SK-N-SH treated with all-trans-retinoic acid at 6 μM for 48 hours (cell line): ENCODE measurements around the gene OR5A2.

Experiments used
- ATAC-seq: fragments of 200-7000 bp; cut with Tn5 transposase; 3 replicates; pipeline ENCODE4 v1.9.1; 2020; ENCODE audit warnings: mild to moderate bottlenecking, moderate library complexity
- ARNTL ChIP-seq: fragments of 450-650 bp; formaldehyde crosslinking; IDR thresholded peaks from 2 replicates; pipeline ENCODE4 v1.5.0; 2020; ENCODE audit warnings: low read depth, mild to moderate bottlenecking, moderate library complexity, borderline replicate concordance
- BACH2 ChIP-seq: fragments of 250-450 bp; sonication (Bioruptor Pico); IDR thresholded peaks from 2 replicates; pipeline ENCODE4 v1.9.0; 2021; ENCODE audit warnings: mild to moderate bottlenecking, borderline replicate concordance
- CSDC2 ChIP-seq: fragments of 250-450 bp; sonication (Bioruptor Pico); IDR thresholded peaks from 2 replicates; pipeline ENCODE4 v1.5.0; 2020; ENCODE audit warnings: mild to moderate bottlenecking, moderate library complexity
- ESRRG ChIP-seq: fragments of 250-450 bp; sonication (Bioruptor Pico); IDR thresholded peaks from 2 replicates; pipeline ENCODE4 v1.6.1; 2021; ENCODE audit warnings: mild to moderate bottlenecking
- ISL1 ChIP-seq: fragments of 250-450 bp; sonication (Bioruptor Pico); IDR thresholded peaks from 2 replicates; pipeline ENCODE4 v2.1.2; 2022; ENCODE audit warnings: mild to moderate bottlenecking, moderate library complexity
- OSR1 ChIP-seq: fragments of 250-450 bp; sonication (Bioruptor Pico); IDR thresholded peaks from 2 replicates; pipeline ENCODE4 v1.8.0; 2022; ENCODE audit warnings: moderate library complexity, mild to moderate bottlenecking, inconsistent platforms
- PPARA ChIP-seq: fragments of 250-450 bp; sonication (Bioruptor Pico); IDR thresholded peaks from 2 replicates; pipeline ENCODE4 v1.5.0; 2020; ENCODE audit warnings: mild to moderate bottlenecking, borderline replicate concordance
- RARB ChIP-seq: fragments of 250-450 bp; sonication (Bioruptor Pico); IDR thresholded peaks from 2 replicates; pipeline ENCODE4 v1.8.0; 2021; ENCODE audit warnings: mild to moderate bottlenecking, moderate library complexity
- SNAI2 ChIP-seq: fragments of 250-450 bp; sonication (Bioruptor Pico); IDR thresholded peaks from 2 replicates; pipeline ENCODE4 v1.5.0; 2020; ENCODE audit warnings: mild to moderate bottlenecking, moderate library complexity
- TCF4 ChIP-seq: fragments of 250-450 bp; sonication (Bioruptor Pico); IDR thresholded peaks from 2 replicates; pipeline ENCODE4 v1.8.0; 2021; ENCODE audit warnings: mild to moderate bottlenecking, moderate library complexity, borderline replicate concordance
- TOX ChIP-seq: fragments of 250-450 bp; sonication (Bioruptor Pico); IDR thresholded peaks from 2 replicates; pipeline ENCODE4 v1.8.0; 2021; ENCODE audit warnings: mild to moderate bottlenecking, moderate library complexity, borderline replicate concordance
- ZC3H10 ChIP-seq: fragments of 250-450 bp; sonication (Bioruptor Pico); IDR thresholded peaks from 2 replicates; pipeline ENCODE4 v1.5.1; 2021; ENCODE audit warnings: mild to moderate bottlenecking, moderate library complexity
- ZFP3 ChIP-seq: fragments of 250-450 bp; sonication (Bioruptor Pico); IDR thresholded peaks from 2 replicates; pipeline ENCODE4 v1.5.0; 2020; ENCODE audit warnings: mild to moderate bottlenecking, moderate library complexity
- ZFP30 ChIP-seq: fragments of 450-650 bp; formaldehyde crosslinking; IDR thresholded peaks from 2 replicates; pipeline ENCODE4 v1.5.0; 2022; ENCODE audit warnings: mild to moderate bottlenecking, moderate library complexity
- ZNF565 ChIP-seq: fragments of 450-650 bp; formaldehyde crosslinking; conservative IDR thresholded peaks from 2 replicates; pipeline ENCODE4 v1.5.0; 2020; ENCODE audit warnings: low read depth, mild to moderate bottlenecking, moderate library complexity
- ZNF70 ChIP-seq: fragments of 450-650 bp; formaldehyde crosslinking; IDR thresholded peaks from 2 replicates; pipeline ENCODE4 v1.5.0; 2020; ENCODE audit warnings: mild to moderate bottlenecking, moderate library complexity
- ZNF8 ChIP-seq: fragments of 450-650 bp; formaldehyde crosslinking; IDR thresholded peaks from 2 replicates; pipeline ENCODE4 v1.5.0; 2020; ENCODE audit warnings: mild to moderate bottlenecking, moderate library complexity
- TF ChIP-seq, protein P1 (sequence below): fragments of 250-450 bp; sonication (Bioruptor Pico); IDR thresholded peaks from 2 replicates; pipeline ENCODE4 v1.8.0; 2021; ENCODE audit warnings: low read depth, mild to moderate bottlenecking, moderate library complexity, borderline replicate concordance
- TF ChIP-seq, protein P2 (sequence below): fragments of 250-450 bp; sonication (Bioruptor Pico); IDR thresholded peaks from 2 replicates; pipeline ENCODE4 v1.5.0; 2020; ENCODE audit warnings: mild to moderate bottlenecking, moderate library complexity
- TF ChIP-seq, protein P3 (sequence below): fragments of 250-450 bp; sonication (Bioruptor Pico); IDR thresholded peaks from 2 replicates; pipeline ENCODE4 v1.5.1; 2021; ENCODE audit warnings: mild to moderate bottlenecking, moderate library complexity
- TF ChIP-seq, protein P4 (sequence below): fragments of 250-450 bp; sonication (Bioruptor Pico); IDR thresholded peaks from 2 replicates; pipeline ENCODE4 v1.8.0; 2020; ENCODE audit warnings: mild to moderate bottlenecking, moderate library complexity, borderline replicate concordance

Gene OR5A2

DNA sequence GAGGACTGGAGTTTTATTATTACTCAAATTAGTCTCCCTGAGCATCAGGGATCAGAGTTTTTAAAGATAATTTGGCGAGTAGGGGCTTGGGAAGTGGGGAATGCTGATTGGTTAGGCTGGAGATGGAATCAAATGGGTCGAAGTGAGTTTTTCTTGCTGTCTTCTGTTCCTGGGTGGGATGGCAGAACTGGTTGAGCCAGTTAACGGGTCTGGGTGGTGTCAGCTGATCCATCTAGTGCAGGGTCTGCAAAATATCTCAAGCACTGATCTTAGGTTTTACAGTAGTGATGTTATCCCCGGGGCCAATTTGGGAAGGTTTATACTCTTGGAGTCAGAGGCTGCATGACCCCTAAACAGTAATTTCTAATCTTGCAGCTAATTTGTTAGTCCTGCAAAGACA, 1.1 kb downstream of the OR5A2 start:
- ATAC-seq, result no peak
- TF ChIP-seq BACH2 (CRISPR knock-in tag) (no peak), TOX (CRISPR knock-in tag) (no peak)
- TF ChIP-seq, protein P1, sequence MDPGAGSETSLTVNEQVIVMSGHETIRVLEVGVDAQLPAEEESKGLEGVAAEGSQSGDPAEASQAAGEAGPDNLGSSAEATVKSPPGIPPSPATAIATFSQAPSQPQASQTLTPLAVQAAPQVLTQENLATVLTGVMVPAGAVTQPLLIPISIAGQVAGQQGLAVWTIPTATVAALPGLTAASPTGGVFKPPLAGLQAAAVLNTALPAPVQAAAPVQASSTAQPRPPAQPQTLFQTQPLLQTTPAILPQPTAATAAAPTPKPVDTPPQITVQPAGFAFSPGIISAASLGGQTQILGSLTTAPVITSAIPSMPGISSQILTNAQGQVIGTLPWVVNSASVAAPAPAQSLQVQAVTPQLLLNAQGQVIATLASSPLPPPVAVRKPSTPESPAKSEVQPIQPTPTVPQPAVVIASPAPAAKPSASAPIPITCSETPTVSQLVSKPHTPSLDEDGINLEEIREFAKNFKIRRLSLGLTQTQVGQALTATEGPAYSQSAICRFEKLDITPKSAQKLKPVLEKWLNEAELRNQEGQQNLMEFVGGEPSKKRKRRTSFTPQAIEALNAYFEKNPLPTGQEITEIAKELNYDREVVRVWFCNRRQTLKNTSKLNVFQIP (CRISPR knock-in tag), result no peak
- TF ChIP-seq, protein P2, sequence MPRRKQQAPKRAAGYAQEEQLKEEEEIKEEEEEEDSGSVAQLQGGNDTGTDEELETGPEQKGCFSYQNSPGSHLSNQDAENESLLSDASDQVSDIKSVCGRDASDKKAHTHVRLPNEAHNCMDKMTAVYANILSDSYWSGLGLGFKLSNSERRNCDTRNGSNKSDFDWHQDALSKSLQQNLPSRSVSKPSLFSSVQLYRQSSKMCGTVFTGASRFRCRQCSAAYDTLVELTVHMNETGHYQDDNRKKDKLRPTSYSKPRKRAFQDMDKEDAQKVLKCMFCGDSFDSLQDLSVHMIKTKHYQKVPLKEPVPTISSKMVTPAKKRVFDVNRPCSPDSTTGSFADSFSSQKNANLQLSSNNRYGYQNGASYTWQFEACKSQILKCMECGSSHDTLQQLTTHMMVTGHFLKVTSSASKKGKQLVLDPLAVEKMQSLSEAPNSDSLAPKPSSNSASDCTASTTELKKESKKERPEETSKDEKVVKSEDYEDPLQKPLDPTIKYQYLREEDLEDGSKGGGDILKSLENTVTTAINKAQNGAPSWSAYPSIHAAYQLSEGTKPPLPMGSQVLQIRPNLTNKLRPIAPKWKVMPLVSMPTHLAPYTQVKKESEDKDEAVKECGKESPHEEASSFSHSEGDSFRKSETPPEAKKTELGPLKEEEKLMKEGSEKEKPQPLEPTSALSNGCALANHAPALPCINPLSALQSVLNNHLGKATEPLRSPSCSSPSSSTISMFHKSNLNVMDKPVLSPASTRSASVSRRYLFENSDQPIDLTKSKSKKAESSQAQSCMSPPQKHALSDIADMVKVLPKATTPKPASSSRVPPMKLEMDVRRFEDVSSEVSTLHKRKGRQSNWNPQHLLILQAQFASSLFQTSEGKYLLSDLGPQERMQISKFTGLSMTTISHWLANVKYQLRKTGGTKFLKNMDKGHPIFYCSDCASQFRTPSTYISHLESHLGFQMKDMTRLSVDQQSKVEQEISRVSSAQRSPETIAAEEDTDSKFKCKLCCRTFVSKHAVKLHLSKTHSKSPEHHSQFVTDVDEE (CRISPR knock-in tag), result no peak
- TF ChIP-seq, all 23 proteins: peak for 0

DNA sequence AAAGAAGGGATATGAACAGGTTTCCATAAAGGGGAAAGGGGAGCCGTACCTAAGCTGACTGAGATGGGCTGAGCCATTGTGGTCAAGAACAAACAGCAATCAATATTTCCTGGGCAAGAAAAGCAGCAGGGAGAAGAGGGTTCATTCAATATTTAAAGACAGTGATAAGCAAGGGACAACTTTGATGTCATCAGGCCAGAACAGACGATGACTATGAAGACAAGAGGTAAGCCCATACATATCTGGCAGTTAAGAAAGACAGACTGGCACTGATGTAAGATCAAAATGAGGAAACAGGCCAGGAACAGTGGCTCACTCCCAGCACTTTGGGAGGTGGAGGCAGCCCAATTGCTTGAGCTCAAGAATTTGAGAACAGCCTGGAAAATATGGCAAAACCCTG, 2.4 kb downstream of the OR5A2 start:
- ATAC-seq, result no peak
- no peak for TF ChIP-seq SNAI2 (CRISPR knock-in tag)
- no peak for TF ChIP-seq RARB (CRISPR knock-in tag)
- TF ChIP-seq, protein P3, sequence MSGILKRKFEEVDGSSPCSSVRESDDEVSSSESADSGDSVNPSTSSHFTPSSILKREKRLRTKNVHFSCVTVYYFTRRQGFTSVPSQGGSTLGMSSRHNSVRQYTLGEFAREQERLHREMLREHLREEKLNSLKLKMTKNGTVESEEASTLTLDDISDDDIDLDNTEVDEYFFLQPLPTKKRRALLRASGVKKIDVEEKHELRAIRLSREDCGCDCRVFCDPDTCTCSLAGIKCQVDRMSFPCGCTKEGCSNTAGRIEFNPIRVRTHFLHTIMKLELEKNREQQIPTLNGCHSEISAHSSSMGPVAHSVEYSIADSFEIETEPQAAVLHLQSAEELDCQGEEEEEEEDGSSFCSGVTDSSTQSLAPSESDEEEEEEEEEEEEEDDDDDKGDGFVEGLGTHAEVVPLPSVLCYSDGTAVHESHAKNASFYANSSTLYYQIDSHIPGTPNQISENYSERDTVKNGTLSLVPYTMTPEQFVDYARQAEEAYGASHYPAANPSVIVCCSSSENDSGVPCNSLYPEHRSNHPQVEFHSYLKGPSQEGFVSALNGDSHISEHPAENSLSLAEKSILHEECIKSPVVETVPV (CRISPR knock-in tag), result no peak
- TF ChIP-seq OSR1 (CRISPR knock-in tag), result no peak
- TF ChIP-seq, protein P1 (CRISPR knock-in tag), result no peak
- TF ChIP-seq ESRRG (CRISPR knock-in tag), result no peak
- TF ChIP-seq CSDC2 (CRISPR knock-in tag), result no peak
- no peak for TF ChIP-seq BACH2 (CRISPR knock-in tag)

DNA sequence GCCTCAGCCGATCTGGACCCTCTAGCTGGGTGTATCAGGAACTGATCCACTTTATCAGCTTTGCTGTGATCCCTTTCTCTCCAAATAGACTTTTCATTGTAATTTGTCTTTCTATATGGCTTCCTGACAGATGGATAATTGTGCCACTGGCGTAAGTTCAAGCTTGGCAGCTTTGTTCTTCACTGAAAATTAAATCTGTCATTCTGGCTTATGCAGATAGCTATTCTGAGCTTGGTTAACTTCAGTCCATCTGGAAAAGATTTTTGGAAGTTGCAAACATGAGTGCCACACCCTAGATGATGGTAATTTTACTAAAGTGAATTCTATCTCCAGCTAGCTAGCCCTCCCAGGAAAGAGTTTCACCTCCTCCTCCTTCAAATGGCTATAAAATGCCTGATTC, 8.1 kb downstream of the OR5A2 start:
- ATAC-seq, result no peak
- TF ChIP-seq ISL1 (CRISPR knock-in tag) (no peak), ZFP3 (CRISPR knock-in tag) (no peak), ZNF8 (CRISPR knock-in tag) (no peak)
- TF ChIP-seq, all 23 proteins: peak for 0

DNA sequence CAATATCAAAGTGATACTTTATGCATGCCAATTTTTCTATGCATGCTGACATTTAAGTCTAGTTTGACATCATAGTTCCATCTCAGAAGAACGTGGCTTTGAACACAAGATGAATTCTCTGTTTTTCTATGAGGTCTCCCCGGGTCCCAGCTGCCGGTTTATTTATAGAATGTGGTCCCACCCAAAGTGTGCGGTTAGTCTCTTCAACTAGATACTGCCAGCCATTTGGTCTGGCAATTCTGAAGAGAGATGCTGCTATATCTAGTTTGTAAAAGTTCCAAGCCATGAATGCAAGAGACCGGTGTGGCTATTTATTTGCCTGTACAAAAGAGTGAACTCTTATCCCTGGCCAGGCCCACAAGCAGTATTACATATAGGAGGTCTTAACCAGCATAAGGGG, 9.2 kb downstream of the OR5A2 start:
- no peak for ATAC-seq
- TF ChIP-seq ZNF565 (CRISPR knock-in tag) (no peak), OSR1 (CRISPR knock-in tag) (no peak), TCF4 (CRISPR knock-in tag) (no peak), RARB (CRISPR knock-in tag) (no peak), ZC3H10 (no peak), TOX (CRISPR knock-in tag) (no peak), ESRRG (CRISPR knock-in tag) (no peak), CSDC2 (CRISPR knock-in tag) (no peak), PPARA (CRISPR knock-in tag) (no peak), ZNF70 (CRISPR knock-in tag) (no peak), ZNF8 (CRISPR knock-in tag) (no peak), ARNTL (CRISPR knock-in tag) (no peak), SNAI2 (CRISPR knock-in tag) (no peak), ZFP30 (no peak)
- TF ChIP-seq, protein P1 (CRISPR knock-in tag), result no peak
- TF ChIP-seq, protein P4, sequence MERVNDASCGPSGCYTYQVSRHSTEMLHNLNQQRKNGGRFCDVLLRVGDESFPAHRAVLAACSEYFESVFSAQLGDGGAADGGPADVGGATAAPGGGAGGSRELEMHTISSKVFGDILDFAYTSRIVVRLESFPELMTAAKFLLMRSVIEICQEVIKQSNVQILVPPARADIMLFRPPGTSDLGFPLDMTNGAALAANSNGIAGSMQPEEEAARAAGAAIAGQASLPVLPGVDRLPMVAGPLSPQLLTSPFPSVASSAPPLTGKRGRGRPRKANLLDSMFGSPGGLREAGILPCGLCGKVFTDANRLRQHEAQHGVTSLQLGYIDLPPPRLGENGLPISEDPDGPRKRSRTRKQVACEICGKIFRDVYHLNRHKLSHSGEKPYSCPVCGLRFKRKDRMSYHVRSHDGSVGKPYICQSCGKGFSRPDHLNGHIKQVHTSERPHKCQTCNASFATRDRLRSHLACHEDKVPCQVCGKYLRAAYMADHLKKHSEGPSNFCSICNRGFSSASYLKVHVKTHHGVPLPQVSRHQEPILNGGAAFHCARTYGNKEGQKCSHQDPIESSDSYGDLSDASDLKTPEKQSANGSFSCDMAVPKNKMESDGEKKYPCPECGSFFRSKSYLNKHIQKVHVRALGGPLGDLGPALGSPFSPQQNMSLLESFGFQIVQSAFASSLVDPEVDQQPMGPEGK, result no peak
- TF ChIP-seq, protein P2 (CRISPR knock-in tag), result no peak
